ENCODE results near the gene CAPN1.

DNA sequence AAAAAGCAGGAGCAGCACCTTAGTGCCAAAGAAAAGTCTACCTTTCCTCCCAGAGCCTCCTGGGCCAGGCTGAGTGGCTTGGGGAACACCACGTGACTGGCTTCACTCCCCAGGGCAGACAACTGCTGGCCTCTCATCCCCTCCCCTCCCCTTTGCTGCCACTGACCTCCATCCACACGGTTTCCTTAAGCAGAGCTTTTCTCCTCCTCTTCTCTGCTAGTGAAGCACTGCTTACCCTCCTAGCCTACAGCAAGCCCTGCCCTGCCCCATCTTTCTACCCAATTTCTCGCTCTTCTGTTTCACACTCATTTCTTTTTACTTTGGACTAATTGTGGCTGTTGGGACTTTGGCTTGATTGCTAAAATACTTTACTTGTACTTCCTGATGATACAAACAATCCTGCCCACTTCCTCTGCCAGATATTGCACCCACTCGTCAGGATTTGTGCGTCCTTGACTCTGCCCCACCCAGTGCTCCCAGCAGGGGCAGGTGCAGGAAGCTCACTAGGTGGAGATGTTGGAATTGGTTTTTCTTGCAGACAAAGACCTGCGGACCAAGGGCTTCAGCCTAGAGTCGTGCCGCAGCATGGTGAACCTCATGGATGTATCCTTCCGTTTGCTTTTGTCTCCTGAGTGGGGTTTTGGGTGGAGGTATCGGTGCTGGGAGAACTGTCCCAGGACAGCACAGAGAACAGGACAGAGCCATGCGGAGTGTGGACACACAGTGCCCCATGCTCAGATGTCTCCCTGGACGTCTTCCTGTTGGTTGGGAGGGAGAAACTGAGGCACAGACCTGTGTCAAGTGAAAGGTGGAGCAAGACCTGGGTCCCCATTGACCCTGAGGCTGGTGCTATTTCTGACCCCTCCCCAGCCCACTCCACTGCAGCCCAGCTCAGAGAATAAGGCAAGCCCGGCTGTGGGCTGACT lies 27.3 kb downstream of the CAPN1 start:
- TF ChIP-seq EZH2 (IDR thresholded peaks at IDR 0.05; ENCODE audit: borderline replicate concordance, low read length) = no peak
- TF ChIP-seq CTCF (conservative IDR thresholded peaks at IDR 0.05 in 1 of 2, IDR thresholded peaks at IDR 0.05 in 1 of 2; ENCODE audit: extremely low read depth in 1 of 2, insufficient read depth in 1 of 2, low read depth in 1 of 2, low read length in 2 of 2) = no peak

Data from mammary epithelial cell (primary cell).